ENCODE results near the gene MSH5. TPM values are rescaled to one million over a fixed set of nuclear protein-coding genes. Genes with fewer than 3 reads are reported as not detected.

Gene MSH5
- total and polyA plus RNA-seq, 9 donors = 5.3 to 20.8 (median 11.2) TPM

DNA sequence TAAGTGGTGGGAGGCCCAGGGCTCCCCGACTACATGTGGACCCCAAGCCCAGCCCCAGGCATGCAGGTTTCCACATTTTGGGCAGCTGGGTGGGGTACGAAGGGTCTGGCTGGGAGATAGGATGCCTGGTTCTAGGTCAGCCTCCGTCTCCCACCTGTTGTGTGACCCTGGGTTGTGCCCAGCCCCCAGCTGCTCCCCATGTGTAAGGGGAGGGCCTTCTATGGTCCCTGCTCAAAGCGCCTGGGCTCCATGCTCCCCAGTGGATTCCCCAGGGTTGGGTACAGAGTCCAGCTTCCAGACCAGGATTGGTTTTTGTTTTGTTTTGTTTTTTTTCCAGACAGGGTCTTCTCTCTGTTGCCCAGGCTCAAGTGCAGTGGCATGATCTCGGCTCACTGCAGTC is 38.4 kb downstream of the MSH5 start:
- DNase-seq = no peak
- Histone ChIP-seq H3K9me3 (replicated peaks; ENCODE audit: control insufficient read depth, low read depth, low read length) (no peaks in the 10 kb centered on the region), H3K36me3 (ENCODE audit: control insufficient read depth, insufficient read depth, low read length) (peaks cover 58% of the 10 kb centered on the region), H3K4me3 (ENCODE audit: low read length) (no peak overlapping the region), H3K27ac (ENCODE audit: low read length) (no peak overlapping the region), H3K4me1 (ENCODE audit: control insufficient read depth, insufficient read depth, low read length) (peaks cover 12% of the 10 kb centered on the region), H3K27me3 (ENCODE audit: control insufficient read depth, insufficient read depth, low read length) (no peaks in the 10 kb centered on the region)
- WGBS (ENCODE audit: insufficient coverage) = 89% methylated on average over 5 of the region's 5 CpGs

- no peak overlapping the region for H3K4me3 ChIP-seq (ENCODE audit: low read length)
- no peaks in the 10 kb centered on the region for H3K9me3 ChIP-seq (replicated peaks; ENCODE audit: control insufficient read depth, low read depth, low read length)
- no peaks in the 10 kb centered on the region for H3K27me3 ChIP-seq (ENCODE audit: control insufficient read depth, insufficient read depth, low read length)
- H3K4me1 ChIP-seq (ENCODE audit: control insufficient read depth, insufficient read depth, low read length) = peaks cover 12% of the 10 kb centered on the region
- peaks cover 67% of the 10 kb centered on the region for H3K36me3 ChIP-seq (ENCODE audit: control insufficient read depth, insufficient read depth, low read length)
- no peak overlapping the region for H3K27ac ChIP-seq (ENCODE audit: low read length)
- no peak for DNase-seq
- WGBS (ENCODE audit: insufficient coverage) = 91% methylated on average over 31 of the region's 43 CpGs
Measured at GRCh38 chr6:31778999-31779885, 39.4 kb downstream of the MSH5 start.

GRCh38 chr6:31779908-31780307 is 40.1 kb downstream of the MSH5 start:
- H3K36me3 ChIP-seq (ENCODE audit: control insufficient read depth, insufficient read depth, low read length) = peaks cover 73% of the 10 kb centered on the region
- DNase-seq = no peak
- no peak overlapping the region for H3K4me3 ChIP-seq (ENCODE audit: low read length)
- no peaks in the 10 kb centered on the region for H3K9me3 ChIP-seq (replicated peaks; ENCODE audit: control insufficient read depth, low read depth, low read length)
- H3K27ac ChIP-seq (ENCODE audit: low read length) = no peak overlapping the region
- H3K27me3 ChIP-seq (ENCODE audit: control insufficient read depth, insufficient read depth, low read length) = no peaks in the 10 kb centered on the region
- 88% methylated on average over 3 of the region's 10 CpGs for WGBS (ENCODE audit: insufficient coverage)
- H3K4me1 ChIP-seq (ENCODE audit: control insufficient read depth, insufficient read depth, low read length) = peaks cover 12% of the 10 kb centered on the region

GRCh38 chr6:31780507-31781243 is 40.9 kb downstream of the MSH5 start:
- H3K4me3 ChIP-seq (ENCODE audit: low read length) = no peak overlapping the region
- H3K27me3 ChIP-seq (ENCODE audit: control insufficient read depth, insufficient read depth, low read length) = no peaks in the 10 kb centered on the region
- no peaks in the 10 kb centered on the region for H3K9me3 ChIP-seq (replicated peaks; ENCODE audit: control insufficient read depth, low read depth, low read length)
- H3K4me1 ChIP-seq (ENCODE audit: control insufficient read depth, insufficient read depth, low read length) = peaks cover 12% of the 10 kb centered on the region
- peaks cover 80% of the 10 kb centered on the region for H3K36me3 ChIP-seq (ENCODE audit: control insufficient read depth, insufficient read depth, low read length)
- 86% methylated on average over 14 of the region's 20 CpGs for WGBS (ENCODE audit: insufficient coverage)
- no peak overlapping the region for H3K27ac ChIP-seq (ENCODE audit: low read length)
- DNase-seq = no peak

DNA sequence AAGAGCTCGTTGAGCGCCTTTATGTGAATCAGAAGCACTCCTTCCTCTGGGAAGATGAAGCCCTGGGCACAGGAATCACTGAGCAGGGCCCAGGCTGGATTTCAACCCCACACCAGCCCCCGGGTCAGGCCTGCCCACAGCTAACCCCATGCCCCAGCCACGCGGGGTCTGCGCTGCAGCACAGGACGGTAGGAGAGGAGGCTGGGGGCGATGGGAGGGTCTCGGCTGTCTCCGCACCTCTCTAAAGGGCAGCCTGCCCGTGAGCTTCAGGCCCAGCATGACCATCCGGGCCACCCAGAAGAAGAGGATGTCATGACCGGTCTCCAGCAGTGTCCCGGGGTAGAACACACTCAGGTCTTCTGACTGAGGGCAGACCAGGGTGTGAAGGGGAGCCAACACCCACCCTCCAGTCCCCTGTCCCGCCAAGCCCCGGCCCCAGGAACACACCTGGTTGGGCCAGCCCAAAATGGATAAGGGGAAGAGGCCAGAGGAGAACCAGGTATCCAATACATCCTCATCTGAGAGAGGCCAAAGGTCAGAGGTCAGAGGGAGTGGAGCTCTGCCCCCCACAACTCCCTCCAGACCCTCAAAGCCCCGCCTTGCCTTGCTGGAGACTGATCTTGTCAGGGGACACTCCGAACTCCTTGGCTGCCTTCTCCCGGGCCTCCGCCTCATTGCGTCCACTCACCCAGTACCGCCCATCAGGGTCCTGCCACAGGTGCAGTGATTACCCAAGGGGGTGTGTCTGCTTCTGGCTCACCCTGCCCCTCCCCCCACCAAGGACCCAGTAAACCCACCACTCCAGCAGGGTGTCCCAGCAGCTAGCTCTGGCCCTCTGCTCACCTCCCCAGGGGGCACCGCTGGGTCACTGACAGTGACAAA is 41.7 kb downstream of the MSH5 start:
- Histone ChIP-seq H3K9me3 (replicated peaks; ENCODE audit: control insufficient read depth, low read depth, low read length) (no peaks in the 10 kb centered on the region), H3K4me1 (ENCODE audit: control insufficient read depth, insufficient read depth, low read length) (peaks cover 12% of the 10 kb centered on the region), H3K27ac (ENCODE audit: low read length) (no peak overlapping the region), H3K36me3 (ENCODE audit: control insufficient read depth, insufficient read depth, low read length) (peaks cover 86% of the 10 kb centered on the region), H3K4me3 (ENCODE audit: low read length) (no peak overlapping the region), H3K27me3 (ENCODE audit: control insufficient read depth, insufficient read depth, low read length) (no peaks in the 10 kb centered on the region)
- 93% methylated on average over 20 of the region's 23 CpGs for WGBS (ENCODE audit: insufficient coverage)
- no peak for DNase-seq

- no peaks in the 10 kb centered on the region for H3K27me3 ChIP-seq (ENCODE audit: control insufficient read depth, insufficient read depth, low read length)
- 88% methylated on average over 30 of the region's 32 CpGs for whole genome bisulfite sequencing (ENCODE audit: insufficient coverage)
- DNase-seq = no peak
- H3K36me3 ChIP-seq (ENCODE audit: control insufficient read depth, insufficient read depth, low read length) = peaks cover 89% of the 10 kb centered on the region
- peaks cover 4% of the 10 kb centered on the region for H3K4me1 ChIP-seq (ENCODE audit: control insufficient read depth, insufficient read depth, low read length)
- no peak overlapping the region for H3K27ac ChIP-seq (ENCODE audit: low read length)
- no peaks in the 10 kb centered on the region for H3K9me3 ChIP-seq (replicated peaks; ENCODE audit: control insufficient read depth, low read depth, low read length)
- no peak overlapping the region for H3K4me3 ChIP-seq (ENCODE audit: low read length)
Measured at GRCh38 chr6:31782126-31782855, 42.5 kb downstream of the MSH5 start.

DNA sequence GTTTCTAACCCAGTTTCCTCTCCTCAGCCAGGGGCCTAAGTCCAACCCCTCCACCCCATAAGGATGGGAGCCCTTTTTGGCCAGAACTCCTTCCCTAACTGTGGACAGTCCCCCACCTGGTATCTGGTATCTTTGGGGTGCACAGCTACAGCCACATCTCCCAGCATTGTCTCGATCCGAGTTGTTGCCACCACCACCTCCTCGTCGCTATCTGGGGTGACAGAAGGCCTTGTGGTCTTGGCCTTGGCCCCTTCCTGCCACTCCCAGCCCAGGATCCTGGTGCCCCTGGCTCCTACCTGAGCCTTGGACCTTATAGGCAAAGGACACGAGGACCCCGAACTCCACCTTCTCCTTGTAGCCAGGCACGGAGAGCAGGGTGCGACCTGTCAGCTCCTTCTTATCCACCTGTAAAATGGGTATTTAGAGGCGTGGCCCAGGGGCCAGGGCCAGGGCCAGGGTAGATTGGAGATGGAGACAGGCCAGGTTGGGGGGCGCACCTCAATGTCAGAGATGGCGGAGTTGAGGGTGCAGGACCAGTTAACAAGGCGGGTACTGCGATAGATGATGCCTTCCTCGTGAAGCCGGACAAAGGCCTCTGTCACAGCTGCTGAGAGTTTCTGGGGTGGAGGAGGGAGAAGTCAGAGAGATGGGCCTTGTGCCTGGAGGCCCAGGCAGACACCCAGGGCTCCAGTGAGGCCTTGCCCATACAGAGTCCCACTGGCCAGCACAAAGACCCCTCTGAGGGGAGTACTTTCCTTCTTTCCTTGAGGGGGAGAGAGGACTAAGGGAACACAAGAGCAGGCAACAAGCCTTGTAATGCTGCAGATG is 44.5 kb downstream of the MSH5 start:
- Histone ChIP-seq H3K27ac (ENCODE audit: low read length) (no peak overlapping the region), H3K9me3 (replicated peaks; ENCODE audit: control insufficient read depth, low read depth, low read length) (no peaks in the 10 kb centered on the region), H3K27me3 (ENCODE audit: control insufficient read depth, insufficient read depth, low read length) (no peaks in the 10 kb centered on the region), H3K4me1 (ENCODE audit: control insufficient read depth, insufficient read depth, low read length) (no peaks in the 10 kb centered on the region), H3K4me3 (ENCODE audit: low read length) (no peak overlapping the region), H3K36me3 (ENCODE audit: control insufficient read depth, insufficient read depth, low read length) (peaks cover 73% of the 10 kb centered on the region)
- DNase-seq = no peak
- WGBS (ENCODE audit: insufficient coverage) = 91% methylated on average over 13 of the region's 15 CpGs

DNA sequence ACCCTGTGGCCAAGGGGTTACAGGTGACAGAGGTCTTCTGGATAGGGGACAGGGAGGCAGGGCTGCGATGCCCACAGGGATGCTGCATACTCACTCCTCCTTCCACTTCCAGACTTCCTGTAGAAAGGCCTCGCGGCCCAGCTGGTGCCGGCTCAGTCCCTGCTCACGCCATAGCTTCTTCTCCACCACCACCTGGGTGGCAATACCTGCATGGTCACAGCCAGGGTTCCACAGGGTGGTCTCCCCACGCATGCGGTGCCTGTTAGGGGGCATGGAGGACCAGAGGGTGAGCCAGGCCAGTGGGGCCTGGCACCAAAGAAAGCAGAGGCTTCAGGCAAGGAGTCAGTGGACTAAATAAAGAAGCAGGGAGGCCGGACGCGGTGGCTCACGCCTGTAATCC is 45.7 kb downstream of the MSH5 start:
- no peak overlapping the region for H3K27ac ChIP-seq (ENCODE audit: low read length)
- no peaks in the 10 kb centered on the region for H3K27me3 ChIP-seq (ENCODE audit: control insufficient read depth, insufficient read depth, low read length)
- H3K4me1 ChIP-seq (ENCODE audit: control insufficient read depth, insufficient read depth, low read length) = no peaks in the 10 kb centered on the region
- no peak overlapping the region for H3K4me3 ChIP-seq (ENCODE audit: low read length)
- 96% methylated on average over 3 of the region's 11 CpGs for WGBS (ENCODE audit: insufficient coverage)
- H3K9me3 ChIP-seq (replicated peaks; ENCODE audit: control insufficient read depth, low read depth, low read length) = no peaks in the 10 kb centered on the region
- peaks cover 71% of the 10 kb centered on the region for H3K36me3 ChIP-seq (ENCODE audit: control insufficient read depth, insufficient read depth, low read length)
- no peak for DNase-seq

Measured in muscle of leg (tissue), 11 donors.